OCI-LY3 (cell line): ENCODE measurements around the gene EIF3L.

ENCODE experiments used
- CTCF ChIP-seq: fragments of 200-600, 300-600 bp; sonication (generic); IDR thresholded peaks from 2 replicates; pipeline ENCODE4 v1.5.1; 2014; ENCODE audit warnings: antibody characterized with exemption, low read length, low read depth
- EZH2phosphoT487 ChIP-seq: fragments of 200-600 bp; shearing (Covaris generic); IDR thresholded peaks from 2 replicates; pipeline ENCODE4 v1.6.1; 2018; ENCODE audit warnings: antibody characterized with exemption, mixed run types, low read depth

- TF ChIP-seq CTCF (no peak), EZH2phosphoT487 (no peak)
Measured at GRCh38 chr22:37803195-37803638, 46.0 kb upstream of the EIF3L start.
